Calu3 (cell line): ENCODE data around the gene MRPL28. TPM values are rescaled to one million over a fixed set of nuclear protein-coding genes. Genes with fewer than 3 reads are reported as not detected.

Experiments used
- BruUV-seq: library from RNA; stranded (reverse); fragments of 400-500 nt; replicated peaks from 2 replicates; lab custom pipeline; 2021; lab: Mats Ljungman, UMichigan
- CTCF ChIA-PET: fragments of 300-600 bp; sonication (Branson Sonifier 250); formaldehyde crosslinking; loops from one replicate; lab custom pipeline; 2022; ENCODE audit warnings: antibody characterized with exemption; lab: Charles Lee
- DNase-seq: peaks from one replicate; pipeline ENCODE4 v3.0.0; 2022
- H3K27ac Mint-ChIP-seq: one replicate; pipeline ENCODE4 v1.8.0; 2022; ENCODE audit warnings: mixed read lengths; ENCODE audit not compliant: unreplicated experiment
- H3K27me3 Mint-ChIP-seq: one replicate; pipeline ENCODE4 v1.8.0; 2022; ENCODE audit warnings: mixed read lengths; ENCODE audit not compliant: unreplicated experiment
- H3K36me3 Mint-ChIP-seq: one replicate; pipeline ENCODE4 v1.8.0; 2022; ENCODE audit warnings: mild to moderate bottlenecking, moderate library complexity, mixed read lengths; ENCODE audit not compliant: insufficient read depth, unreplicated experiment
- H3K4me1 Mint-ChIP-seq: one replicate; pipeline ENCODE4 v1.8.0; 2022; ENCODE audit warnings: mild to moderate bottlenecking, low read depth, mixed read lengths; ENCODE audit not compliant: unreplicated experiment
- H3K4me3 Mint-ChIP-seq: one replicate; pipeline ENCODE4 v1.8.0; 2022; ENCODE audit warnings: mild to moderate bottlenecking, low read depth, moderate library complexity, mixed read lengths; ENCODE audit not compliant: unreplicated experiment
- H3K9me3 Mint-ChIP-seq: one replicate; pipeline ENCODE4 v1.8.0; 2022; ENCODE audit warnings: low read depth, mixed read lengths; ENCODE audit not compliant: unreplicated experiment
- intact Hi-C: fragments of 100-400 bp; cut with micrococcal nuclease; formaldehyde crosslinking; loops from one replicate; pipeline ENCODE4 v1.10.0; 2022; ENCODE audit not compliant: unreplicated experiment
- total RNA-seq: library from RNA; stranded (reverse); gene quantifications from 2 replicates; pipeline ENCODE4 v1.2.3, GENCODE V29; 2022
- TF ChIP-seq, protein P1 (sequence below): fragments of 200-600 bp; IDR thresholded peaks from one replicate; pipeline ENCODE4 v1.8.0; 2022; ENCODE audit warnings: antibody characterized with exemption; ENCODE audit not compliant: unreplicated experiment

Gene MRPL28
- total RNA-seq, 1 experiment from 2014 or later, result 115 TPM

DNA sequence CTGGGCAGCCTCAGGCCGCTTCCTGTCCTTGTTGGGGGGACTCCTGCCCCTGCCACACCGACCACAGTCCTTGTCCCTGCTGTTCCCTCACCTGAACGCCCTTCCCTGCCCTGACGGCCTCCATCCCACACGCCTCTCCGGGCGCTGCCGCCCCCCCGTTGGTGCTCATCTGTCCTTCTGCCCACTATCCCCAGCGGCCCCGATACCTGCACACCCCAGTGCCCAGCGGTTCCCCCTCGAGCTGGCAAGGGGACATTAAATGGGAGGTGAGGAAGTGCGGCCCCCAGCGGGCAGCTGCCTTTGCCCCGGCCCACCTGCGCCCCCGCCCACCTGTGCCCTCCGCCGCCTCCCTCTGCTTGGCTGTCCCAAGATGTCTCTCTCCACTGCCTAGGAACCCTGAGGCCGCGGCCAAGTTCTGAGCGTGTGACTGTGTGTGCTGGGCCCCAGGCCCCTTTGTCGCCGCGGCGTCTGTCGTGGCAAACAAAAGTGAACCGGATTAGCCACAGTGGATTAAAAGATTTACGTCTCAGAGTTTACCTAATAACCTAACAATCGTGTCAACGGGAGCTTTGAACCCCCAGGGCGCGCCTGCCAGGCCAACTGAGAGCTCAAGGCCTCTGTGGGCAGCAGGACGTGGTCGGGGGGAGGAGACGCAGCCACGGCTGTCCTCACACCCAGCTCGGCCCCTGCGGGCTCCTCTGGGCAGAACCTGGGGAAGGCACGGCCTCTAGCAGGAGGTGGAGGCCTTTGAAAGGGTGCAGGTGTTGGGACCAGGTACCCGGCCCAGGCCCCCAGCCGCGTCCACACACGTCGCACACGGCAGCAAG is 10.3 kb downstream of the MRPL28 start:
- H3K4me3 Mint-ChIP-seq, result no peak overlapping the region
- H3K9me3 Mint-ChIP-seq, result no peaks in the 10 kb centered on the region
- H3K4me1 Mint-ChIP-seq, result no peaks in the 10 kb centered on the region
- TF ChIP-seq, protein P1, sequence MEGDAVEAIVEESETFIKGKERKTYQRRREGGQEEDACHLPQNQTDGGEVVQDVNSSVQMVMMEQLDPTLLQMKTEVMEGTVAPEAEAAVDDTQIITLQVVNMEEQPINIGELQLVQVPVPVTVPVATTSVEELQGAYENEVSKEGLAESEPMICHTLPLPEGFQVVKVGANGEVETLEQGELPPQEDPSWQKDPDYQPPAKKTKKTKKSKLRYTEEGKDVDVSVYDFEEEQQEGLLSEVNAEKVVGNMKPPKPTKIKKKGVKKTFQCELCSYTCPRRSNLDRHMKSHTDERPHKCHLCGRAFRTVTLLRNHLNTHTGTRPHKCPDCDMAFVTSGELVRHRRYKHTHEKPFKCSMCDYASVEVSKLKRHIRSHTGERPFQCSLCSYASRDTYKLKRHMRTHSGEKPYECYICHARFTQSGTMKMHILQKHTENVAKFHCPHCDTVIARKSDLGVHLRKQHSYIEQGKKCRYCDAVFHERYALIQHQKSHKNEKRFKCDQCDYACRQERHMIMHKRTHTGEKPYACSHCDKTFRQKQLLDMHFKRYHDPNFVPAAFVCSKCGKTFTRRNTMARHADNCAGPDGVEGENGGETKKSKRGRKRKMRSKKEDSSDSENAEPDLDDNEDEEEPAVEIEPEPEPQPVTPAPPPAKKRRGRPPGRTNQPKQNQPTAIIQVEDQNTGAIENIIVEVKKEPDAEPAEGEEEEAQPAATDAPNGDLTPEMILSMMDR, result no peak
- H3K27me3 Mint-ChIP-seq, result peaks cover 20% of the 10 kb centered on the region
- H3K27ac Mint-ChIP-seq, result no peak overlapping the region
- CTCF ChIA-PET, result interaction anchor here (0.7 kb wide), 1 partner anchor 253 kb away, joined by 11 read pairs; no protein-coding TSS in a partner anchor
- intact Hi-C loops, result no loop called here
- BruUV-seq, result no TSS peak
- no peak for DNase-seq
- peaks cover 14% of the 10 kb centered on the region for H3K36me3 Mint-ChIP-seq

DNA sequence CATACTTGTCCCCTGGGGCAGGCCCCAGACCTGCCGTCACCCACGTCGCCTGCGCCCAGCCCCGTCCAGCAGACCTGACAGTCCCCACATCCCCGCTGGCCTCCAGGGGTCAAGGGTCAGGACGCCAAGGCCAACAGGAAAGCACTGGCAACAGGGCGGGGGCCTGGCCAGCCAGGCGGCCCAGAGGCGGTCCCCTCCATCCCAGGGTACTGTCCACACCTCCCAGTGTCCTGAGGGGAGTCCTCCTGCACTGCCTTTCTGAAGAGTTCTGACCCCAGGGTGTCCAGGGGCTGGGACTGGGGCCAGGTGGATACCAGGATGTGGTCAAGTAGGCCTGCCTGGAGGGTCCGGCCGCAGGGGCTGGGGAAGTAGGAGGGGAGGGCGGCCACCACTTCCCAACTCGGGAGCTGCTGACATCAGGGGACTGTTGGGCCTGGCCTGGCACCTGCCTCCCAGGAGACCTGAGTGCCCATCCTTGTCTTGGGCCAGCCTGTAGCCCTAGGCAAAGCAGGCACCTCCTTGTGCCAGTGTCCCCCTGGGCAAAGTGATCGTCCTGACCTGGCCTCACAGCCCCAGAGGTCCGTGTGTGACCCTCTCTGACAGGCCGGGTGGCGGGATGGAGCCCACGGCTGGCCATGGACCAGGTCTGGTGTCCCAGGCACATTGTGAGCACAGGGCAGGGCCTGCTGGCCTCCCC is 11.1 kb downstream of the MRPL28 start:
- intact Hi-C loops, result no loop called here
- Mint-ChIP-seq H3K27ac (no peak overlapping the region), H3K9me3 (no peaks in the 10 kb centered on the region), H3K4me1 (no peaks in the 10 kb centered on the region), H3K27me3 (peaks cover 18% of the 10 kb centered on the region), H3K4me3 (no peak overlapping the region), H3K36me3 (peaks cover 14% of the 10 kb centered on the region)
- no TSS peak for BruUV-seq
- CTCF ChIA-PET, result no interaction called here
- no peak for DNase-seq
- TF ChIP-seq, protein P1, result no peak

DNA sequence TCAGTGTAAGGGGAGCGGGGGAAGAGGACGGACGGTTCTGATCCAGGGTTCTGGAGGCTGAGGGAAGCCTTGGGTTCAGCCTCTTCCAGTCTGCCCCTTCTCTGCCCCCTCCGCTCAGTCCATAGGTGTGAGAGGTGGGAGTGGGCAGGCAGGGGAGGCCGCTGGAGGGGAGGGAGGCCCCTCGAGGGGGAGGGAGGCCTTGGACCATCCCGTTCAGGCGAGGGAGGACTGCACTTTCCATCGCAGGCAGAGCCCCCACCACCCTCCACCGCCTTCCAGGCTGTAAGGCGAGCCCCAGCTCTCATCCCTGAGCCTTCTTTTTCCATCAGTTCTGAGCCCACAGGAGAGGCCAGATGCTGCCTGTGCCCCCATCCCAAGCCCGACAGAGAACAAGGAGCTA is 13.6 kb downstream of the MRPL28 start:
- Mint-ChIP-seq H3K4me1 (no peaks in the 10 kb centered on the region), H3K27me3 (no peaks in the 10 kb centered on the region), H3K27ac (no peak overlapping the region), H3K9me3 (no peaks in the 10 kb centered on the region), H3K36me3 (peaks cover 10% of the 10 kb centered on the region), H3K4me3 (no peak overlapping the region)
- TF ChIP-seq, protein P1, result no peak
- intact Hi-C loops, result no loop called here
- no peak for DNase-seq
- BruUV-seq, result no TSS peak
- CTCF ChIA-PET, result no interaction called here

DNA sequence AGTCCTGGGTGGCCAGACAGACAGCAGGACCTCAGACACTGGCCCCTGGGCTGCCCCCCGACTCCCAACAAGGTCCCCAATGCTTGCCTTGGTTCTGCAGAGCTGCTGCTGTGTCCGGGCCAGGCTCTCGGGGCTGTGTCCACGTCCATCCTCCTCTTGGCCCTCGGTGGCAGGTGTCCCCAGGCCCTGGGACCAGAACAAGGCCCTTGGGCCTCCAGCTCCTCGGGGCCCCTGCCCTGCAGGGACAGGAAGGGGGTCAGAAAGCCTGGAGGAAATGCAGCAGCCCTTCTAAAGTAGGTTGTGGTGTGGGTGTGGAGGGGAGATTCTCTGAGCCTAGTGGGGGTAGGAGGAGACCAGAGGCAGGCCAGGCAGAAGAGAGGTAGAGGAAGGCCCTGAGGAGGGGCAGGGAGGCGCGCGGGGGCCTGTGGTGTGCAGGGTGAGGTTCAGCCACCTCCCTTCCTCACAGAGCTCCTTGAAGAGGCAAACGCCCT is 15.3 kb downstream of the MRPL28 start:
- Mint-ChIP-seq H3K27me3 (no peaks in the 10 kb centered on the region), H3K4me1 (peaks cover 9% of the 10 kb centered on the region), H3K36me3 (peaks cover 27% of the 10 kb centered on the region), H3K27ac (no peak overlapping the region), H3K4me3 (no peak overlapping the region), H3K9me3 (no peaks in the 10 kb centered on the region)
- DNase-seq, result no peak
- TF ChIP-seq, protein P1, result no peak
- BruUV-seq, result no TSS peak
- intact Hi-C loops, result no loop called here
- CTCF ChIA-PET, result interaction anchor here (0.5 kb wide), 1 partner anchor 18 kb away, joined by 5 read pairs; no protein-coding TSS in a partner anchor
